Left lung (tissue), 10 donors: ENCODE results near the gene MARCHF2. TPM values are rescaled to one million over a fixed set of nuclear protein-coding genes. Genes with fewer than 3 reads are reported as not detected.
"Not testable (repeated sequence)": the region's sequence is repeated elsewhere in the genome, so short reads cannot be mapped to it uniquely, and the experiment has no call there.

Experiments used
- ATAC-seq: fragments of 200-7000 bp; cut with Tn5 transposase; one replicate; pipeline ENCODE4 v1.9.1; 2020; ENCODE audit warnings: moderate library complexity
- DNase-seq, 4 donors: peaks; one replicate each; pipeline ENCODE4 v3.0.0-alpha.2; 2013 to 2020
- H3K27ac ChIP-seq, 2 donors: fragments of 200-600 bp; sonication (generic) in 1 of 2; one replicate each; pipeline versions ENCODE4 v1.5.0 to v1.8.0; 2020 to 2021
- H3K27me3 ChIP-seq, 2 donors: fragments of 200-600 bp; sonication (generic) in 1 of 2; one replicate each; pipeline versions ENCODE4 v1.5.0 to v1.8.0; 2020 to 2021
- H3K36me3 ChIP-seq, 2 donors: fragments of 200-600 bp; sonication (generic) in 1 of 2; one replicate each; pipeline versions ENCODE4 v1.5.0 to v1.8.0; 2020 to 2021
- H3K4me1 ChIP-seq, 2 donors: fragments of 200-600 bp; one replicate each; pipeline ENCODE4 v1.8.0; 2021
- H3K4me3 ChIP-seq, 2 donors: fragments of 200-600 bp; sonication (generic) in 1 of 2; one replicate each; pipeline versions ENCODE4 v1.5.0 to v1.8.0; 2020 to 2021; ENCODE audit warnings: mild to moderate bottlenecking in 1 of 2
- H3K9me3 ChIP-seq, 2 donors: fragments of 200-600 bp; sonication (generic) in 1 of 2; one replicate each; pipeline versions ENCODE4 v1.5.0 to v1.8.0; 2020 to 2021
- CTCF ChIP-seq, 2 donors: fragments of 200-600 bp; sonication (generic) in 1 of 2; IDR thresholded peaks; one replicate each; pipeline versions ENCODE4 v1.5.0 to v1.8.0; 2021; ENCODE audit warnings: antibody characterized with exemption in 2 of 2
- intact Hi-C, 2 donors: fragments of 100-400 bp; cut with DNase I; formaldehyde crosslinking; loops; one replicate each; pipeline versions ENCODE4 v1.11.2 to v1.14.2; 2022
- polyA plus RNA-seq, 6 donors: library from polyadenylated mRNA; unstranded; fragments of 120-200 nt; gene quantifications; one replicate each; pipeline ENCODE4 v1.2.1, GENCODE V29; 2013; ENCODE audit not compliant: insufficient read length in 6 of 6
- total RNA-seq, 2 donors: library from RNA; stranded (reverse); fragmentation: NEBNext Ultra II Directional; extraction: Animal tissue kit (Norgen Biotek cat#: 25700); gene quantifications; one replicate each; pipeline ENCODE4 v1.2.1, GENCODE V29; 2021
- donor health status: DM: no; HTN: yes; CAD: no.
- donor health status: DM: no; HTN: no; CAD: no.

MARCHF2 gene
- total and polyA plus RNA-seq, 8 donors: 9.1 to 54.6 (median 12.5) TPM

DNA sequence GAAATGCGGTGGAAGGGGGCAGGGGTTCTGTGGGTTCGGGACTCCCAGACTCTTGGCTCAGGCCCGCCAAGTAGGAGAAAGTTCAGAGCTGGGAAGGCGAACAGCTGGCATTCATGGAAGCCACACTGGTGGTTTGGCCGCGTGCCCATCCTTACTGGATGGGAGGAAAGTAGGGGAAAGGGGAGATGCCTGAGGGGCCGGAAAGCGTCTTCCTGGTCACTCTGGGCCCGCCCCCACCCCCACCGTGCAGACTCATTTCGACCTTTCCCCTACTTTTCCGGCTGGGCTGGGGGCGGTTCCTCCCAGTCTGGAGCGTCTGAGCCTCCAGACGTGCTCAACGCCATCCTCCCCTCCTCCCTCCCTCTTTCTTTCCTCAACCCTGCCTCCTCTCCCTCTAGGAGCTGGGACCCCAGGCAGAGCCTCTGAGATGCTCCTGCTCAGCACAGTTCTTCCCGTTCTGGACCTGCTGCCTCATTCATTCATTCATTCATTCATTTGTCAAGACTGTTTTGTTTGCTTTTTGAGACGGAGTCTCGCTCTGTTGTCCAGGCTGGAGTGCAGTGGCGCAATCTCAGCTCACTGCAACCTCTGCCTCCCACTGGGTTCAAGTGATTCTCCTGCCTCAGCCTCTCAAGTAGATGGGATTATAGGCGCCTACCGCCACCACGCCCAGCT, 45.6 kb upstream of the MARCHF2 start:
- intact Hi-C loops: no loop called here
- Histone ChIP-seq H3K4me3 (no peak overlapping the region), H3K36me3 (peaks cover 0 to 5% of the 10 kb centered on the region in 2 donors), H3K9me3 (no peaks in the 10 kb centered on the region), H3K27ac (peak overlapping the region in 1 of 2 donors; percentile 41), H3K27me3 (peaks cover 0 to 54% of the 10 kb centered on the region in 2 donors), H3K4me1 (peaks cover 24 to 55% of the 10 kb centered on the region in 2 donors)
- TF ChIP-seq CTCF (IDR thresholded peaks at IDR 0.05): no peak
- peak; percentile 59 for ATAC-seq
- peak; percentile 84 to 97 (median 86) for DNase-seq

GRCh38 chr19:8370176-8371010, 42.7 kb upstream of the MARCHF2 start:
- H3K9me3 ChIP-seq: no peaks in the 10 kb centered on the region
- H3K27ac ChIP-seq: no peak overlapping the region
- ATAC-seq: no peak
- DNase-seq: no peak
- TF ChIP-seq CTCF (IDR thresholded peaks at IDR 0.05): no peak
- peaks cover 10 to 27% of the 10 kb centered on the region in 2 donors for H3K4me1 ChIP-seq
- H3K4me3 ChIP-seq: no peak overlapping the region
- H3K36me3 ChIP-seq: peaks cover 0 to 18% of the 10 kb centered on the region in 2 donors
- peaks cover 0 to 25% of the 10 kb centered on the region in 2 donors for H3K27me3 ChIP-seq
- intact Hi-C loops: no loop called here

DNA sequence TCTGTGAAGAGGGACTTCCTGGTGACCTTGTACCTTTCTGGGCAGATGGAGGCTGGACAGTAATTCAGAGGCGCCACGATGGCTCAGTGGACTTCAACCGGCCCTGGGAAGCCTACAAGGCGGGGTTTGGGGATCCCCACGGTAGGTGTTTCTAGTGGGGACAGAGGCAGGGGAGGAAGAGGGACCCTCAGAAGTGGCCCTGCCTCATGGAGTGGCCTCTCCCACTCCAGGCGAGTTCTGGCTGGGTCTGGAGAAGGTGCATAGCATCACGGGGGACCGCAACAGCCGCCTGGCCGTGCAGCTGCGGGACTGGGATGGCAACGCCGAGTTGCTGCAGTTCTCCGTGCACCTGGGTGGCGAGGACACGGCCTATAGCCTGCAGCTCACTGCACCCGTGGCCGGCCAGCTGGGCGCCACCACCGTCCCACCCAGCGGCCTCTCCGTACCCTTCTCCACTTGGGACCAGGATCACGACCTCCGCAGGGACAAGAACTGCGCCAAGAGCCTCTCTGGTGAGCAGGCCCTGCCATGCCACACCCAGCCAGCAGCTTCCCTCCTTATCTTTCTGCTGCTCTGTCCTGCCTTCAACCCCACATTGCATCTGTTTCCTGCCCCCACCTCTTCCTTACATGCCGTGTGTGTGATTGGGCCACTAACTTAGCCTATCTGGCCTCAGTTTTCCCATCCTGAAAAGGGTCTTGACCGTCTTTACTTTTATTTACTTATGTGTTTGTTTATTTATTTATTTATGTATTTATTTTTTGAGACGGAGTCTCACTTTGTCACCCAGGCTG, 41.9 kb upstream of the MARCHF2 start:
- no peak overlapping the region for H3K4me3 ChIP-seq
- peaks cover 10 to 20% of the 10 kb centered on the region in 2 donors for H3K4me1 ChIP-seq
- H3K27ac ChIP-seq: no peak overlapping the region
- DNase-seq (no peak), ATAC-seq (no peak)
- H3K36me3 ChIP-seq: peaks cover 0 to 23% of the 10 kb centered on the region in 2 donors
- intact Hi-C loops: no loop called here
- TF ChIP-seq CTCF (IDR thresholded peaks at IDR 0.05): no peak
- H3K9me3 ChIP-seq: no peaks in the 10 kb centered on the region
- peaks cover 0 to 16% of the 10 kb centered on the region in 2 donors for H3K27me3 ChIP-seq

DNA sequence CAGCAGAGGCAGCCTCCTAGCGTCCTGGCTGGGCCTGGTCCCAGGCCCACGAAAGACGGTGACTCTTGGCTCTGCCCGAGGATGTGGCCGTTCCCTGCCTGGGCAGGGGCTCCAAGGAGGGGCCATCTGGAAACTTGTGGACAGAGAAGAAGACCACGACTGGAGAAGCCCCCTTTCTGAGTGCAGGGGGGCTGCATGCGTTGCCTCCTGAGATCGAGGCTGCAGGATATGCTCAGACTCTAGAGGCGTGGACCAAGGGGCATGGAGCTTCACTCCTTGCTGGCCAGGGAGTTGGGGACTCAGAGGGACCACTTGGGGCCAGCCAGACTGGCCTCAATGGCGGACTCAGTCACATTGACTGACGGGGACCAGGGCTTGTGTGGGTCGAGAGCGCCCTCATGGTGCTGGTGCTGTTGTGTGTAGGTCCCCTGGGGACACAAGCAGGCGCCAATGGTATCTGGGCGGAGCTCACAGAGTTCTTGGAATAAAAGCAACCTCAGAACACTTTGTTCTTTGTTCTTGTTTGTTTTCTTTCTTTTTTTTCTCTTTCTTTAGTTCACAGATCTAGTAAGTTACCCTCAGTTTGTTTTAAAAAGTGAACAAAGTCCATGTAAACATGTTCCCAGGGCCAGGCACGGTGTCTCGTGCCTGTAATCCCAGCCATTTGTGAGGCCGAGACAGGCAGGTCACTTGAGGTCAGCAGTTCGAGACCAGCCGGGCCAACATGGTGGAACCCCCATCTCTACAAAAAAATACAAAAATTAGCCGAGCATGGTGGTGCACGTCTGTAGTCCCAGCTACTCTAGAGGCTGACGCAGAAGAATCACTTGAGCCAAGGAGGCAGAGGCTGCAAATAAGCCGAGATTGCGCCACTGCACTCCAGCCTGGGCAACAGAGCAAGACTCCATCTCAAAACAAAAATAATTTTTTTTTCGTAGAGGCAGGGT, 39.0 kb upstream of the MARCHF2 start:
- no peak for TF ChIP-seq CTCF (IDR thresholded peaks at IDR 0.05)
- intact Hi-C loops: no loop called here
- DNase-seq: no peak
- H3K4me3 ChIP-seq: no peak overlapping the region
- H3K27me3 ChIP-seq: no peaks in the 10 kb centered on the region
- no peak overlapping the region for H3K27ac ChIP-seq
- no peak for ATAC-seq
- peaks cover 0 to 23% of the 10 kb centered on the region in 2 donors for H3K36me3 ChIP-seq
- H3K4me1 ChIP-seq: no peaks in the 10 kb centered on the region
- peaks cover 0 to under 1% of the 10 kb centered on the region in 2 donors for H3K9me3 ChIP-seq

- H3K9me3 ChIP-seq, ATAC-seq, intact Hi-C loops, H3K4me3 ChIP-seq, DNase-seq, H3K27ac ChIP-seq, H3K27me3 ChIP-seq, H3K4me1 ChIP-seq: not testable (repeated sequence)
- H3K36me3 ChIP-seq: peaks cover 0 to 23% of the 10 kb centered on the region in 2 donors
Observed at GRCh38 chr19:8375766-8376165, 37.3 kb upstream of the MARCHF2 start.

DNA sequence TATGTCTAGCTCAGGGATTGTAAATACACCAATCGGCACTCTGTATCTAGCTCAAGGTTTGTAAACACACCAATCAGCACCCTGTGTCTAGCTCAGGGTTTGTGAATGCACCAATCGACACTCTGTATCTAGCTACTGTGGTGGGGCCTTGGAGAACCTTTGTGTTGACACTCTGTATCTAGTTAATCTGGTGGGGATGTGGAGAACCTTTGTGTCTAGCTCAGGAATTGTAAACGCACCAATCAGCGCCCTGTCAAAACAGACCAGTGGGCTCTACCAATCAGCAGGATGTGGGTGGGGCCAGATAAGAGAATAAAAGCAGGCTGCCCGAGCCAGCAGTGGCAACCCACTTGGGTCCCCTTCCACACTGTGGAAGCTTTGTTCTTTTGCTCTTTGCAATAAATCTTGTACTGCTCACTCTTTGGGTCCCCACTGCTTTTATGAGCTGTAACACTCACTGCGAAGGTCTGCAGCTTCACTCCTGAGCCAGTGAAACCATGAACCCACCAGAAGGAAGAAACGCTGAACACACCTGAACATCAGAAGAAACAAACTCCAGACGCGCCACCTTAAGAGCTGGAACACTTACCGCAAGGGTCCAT, 36.6 kb upstream of the MARCHF2 start:
- peaks cover 0 to 19% of the 10 kb centered on the region in 2 donors for H3K36me3 ChIP-seq
- H3K9me3 ChIP-seq, H3K27me3 ChIP-seq, ATAC-seq, H3K27ac ChIP-seq, intact Hi-C loops, DNase-seq, H3K4me1 ChIP-seq, H3K4me3 ChIP-seq: not testable (repeated sequence)
